Measurements from ENCODE around the gene DBR1. TPM values are rescaled to one million over a fixed set of nuclear protein-coding genes. Genes with fewer than 3 reads are reported as not detected.

The DBR1 gene
- total RNA-seq, 2 donors from 2014 or later = 9.1 to 15.8 TPM

GRCh38 chr3:138127636-138128365 lies 46.9 kb downstream of the DBR1 start:
- Histone ChIP-seq H3K4me3 (no peak overlapping the region), H3K36me3 (no peaks in the 10 kb centered on the region), H3K9me3 (no peaks in the 10 kb centered on the region), H3K4me1 (replicated peaks) (no peaks in the 10 kb centered on the region), H3K27me3 (replicated peaks; ENCODE audit: insufficient read depth) (no peaks in the 10 kb centered on the region), H3K27ac (no peak overlapping the region)
- TF ChIP-seq POLR2AphosphoS5 (IDR thresholded peaks at IDR 0.05) (no peak), POLR2A (IDR thresholded peaks at IDR 0.05) (no peak), CTCF (IDR thresholded peaks at IDR 0.05) (no peak)
- no peak for DNase-seq (ENCODE audit: low spot score)
- intact Hi-C loops (cut with DNase I) = no loop called here
- WGBS = 85% methylated on average over 1 of the region's 1 CpG

- H3K4me3 ChIP-seq = no peak overlapping the region
- 62% methylated on average over 5 of the region's 5 CpGs for WGBS
- no peak for DNase-seq (ENCODE audit: low spot score)
- no peaks in the 10 kb centered on the region for H3K4me1 ChIP-seq (replicated peaks)
- no peak overlapping the region for H3K27ac ChIP-seq
- TF ChIP-seq POLR2AphosphoS5 (IDR thresholded peaks at IDR 0.05) = no peak
- TF ChIP-seq CTCF (IDR thresholded peaks at IDR 0.05) = no peak
- TF ChIP-seq POLR2A (IDR thresholded peaks at IDR 0.05) = no peak
- no peaks in the 10 kb centered on the region for H3K36me3 ChIP-seq
- intact Hi-C loops (cut with DNase I) = no loop called here
- no peaks in the 10 kb centered on the region for H3K27me3 ChIP-seq (replicated peaks; ENCODE audit: insufficient read depth)
- H3K9me3 ChIP-seq = no peaks in the 10 kb centered on the region
Observed at GRCh38 chr3:138125548-138126221, 49.0 kb downstream of the DBR1 start.

- Histone ChIP-seq H3K27ac (no peak overlapping the region), H3K36me3 (no peaks in the 10 kb centered on the region), H3K4me1 (replicated peaks) (no peaks in the 10 kb centered on the region), H3K27me3 (replicated peaks; ENCODE audit: insufficient read depth) (no peaks in the 10 kb centered on the region), H3K4me3 (no peak overlapping the region), H3K9me3 (no peaks in the 10 kb centered on the region)
- no peak for DNase-seq (ENCODE audit: low spot score)
- TF ChIP-seq CTCF (IDR thresholded peaks at IDR 0.05) = no peak
- TF ChIP-seq POLR2AphosphoS5 (IDR thresholded peaks at IDR 0.05) = no peak
- TF ChIP-seq POLR2A (IDR thresholded peaks at IDR 0.05) = no peak
- 71% methylated on average over 10 of the region's 10 CpGs for WGBS
- intact Hi-C loops (cut with DNase I) = no loop called here
Observed at GRCh38 chr3:138124706-138125355, 49.9 kb downstream of the DBR1 start.

- no peaks in the 10 kb centered on the region for H3K4me1 ChIP-seq (replicated peaks)
- no peaks in the 10 kb centered on the region for H3K36me3 ChIP-seq
- TF ChIP-seq CTCF (IDR thresholded peaks at IDR 0.05) (no peak), POLR2AphosphoS5 (IDR thresholded peaks at IDR 0.05) (no peak), POLR2A (IDR thresholded peaks at IDR 0.05) (no peak)
- no peak overlapping the region for H3K4me3 ChIP-seq
- H3K27ac ChIP-seq = no peak overlapping the region
- DNase-seq (ENCODE audit: low spot score) = no peak
- H3K9me3 ChIP-seq = no peaks in the 10 kb centered on the region
- intact Hi-C loops (cut with DNase I) = no loop called here
- 92% methylated on average over 6 of the region's 6 CpGs for WGBS
- no peaks in the 10 kb centered on the region for H3K27me3 ChIP-seq (replicated peaks; ENCODE audit: insufficient read depth)
Observed at GRCh38 chr3:138124188-138124587, 50.5 kb downstream of the DBR1 start.
